Thoracic aorta (tissue), 2 donors: Measurements from ENCODE around the gene B3GNT7. TPM values are rescaled to one million over a fixed set of nuclear protein-coding genes. Genes with fewer than 3 reads are reported as not detected.
A peak's percentile ranks its signal among the peaks of the same experiment; 100 is the strongest.
"Not testable (repeated sequence)": the region's sequence is repeated elsewhere in the genome, so short reads cannot be mapped to it uniquely, and the experiment has no call there.

Experiments used
- ATAC-seq: fragments of 150-250 bp; one replicate; pipeline ENCODE4 v1.8.0; 2017; ENCODE audit warnings: low read depth; ENCODE audit not compliant: insufficient number of reproducible peaks, low FRiP score
- DNase-seq: peaks from one replicate; pipeline ENCODE4 v3.0.0-alpha.2; 2020; ENCODE audit warnings: low spot score
- H3K27ac ChIP-seq, 2 donors: fragments of 200-600 bp; sonication (generic); 1 replicate in 1 of 2; 2 replicates in 1 of 2; pipeline ENCODE4 v1.5.1; 2016; ENCODE audit warnings: mild to moderate bottlenecking in 2 of 2, moderate library complexity in 2 of 2
- H3K27me3 ChIP-seq: fragments of 200-600 bp; sonication (generic); replicated peaks from 2 replicates; pipeline ENCODE4 v1.6.0; 2016; ENCODE audit warnings: mild to moderate bottlenecking; ENCODE audit not compliant: insufficient read depth
- H3K36me3 ChIP-seq: fragments of 200-600 bp; sonication (generic); one replicate; pipeline ENCODE4 v1.5.1; 2016
- H3K4me1 ChIP-seq, 2 donors: fragments of 200-600 bp; sonication (generic); 1 replicate in 1 of 2; 2 replicates in 1 of 2; pipeline versions ENCODE4 v1.5.1 to v1.6.0; 2016; ENCODE audit warnings: low read depth in 2 of 2, mild to moderate bottlenecking in 1 of 2; ENCODE audit not compliant: control insufficient read depth in 1 of 2
- H3K4me3 ChIP-seq: fragments of 200-600 bp; sonication (generic); 2 replicates; pipeline ENCODE4 v1.5.1; 2016; ENCODE audit warnings: mild to moderate bottlenecking
- H3K9me3 ChIP-seq: fragments of 200-600 bp; sonication (generic); 2 replicates; pipeline ENCODE4 v1.5.1; 2016
- CTCF ChIP-seq: fragments of 200-600 bp; sonication (generic); IDR thresholded peaks from one replicate; pipeline ENCODE4 v1.5.1; 2019; ENCODE audit warnings: antibody characterized with exemption
- total RNA-seq, 2 donors: library from RNA; depleted of rRNA; stranded (reverse); fragments of >200 nt; gene quantifications; one replicate each; pipeline versions ENCODE4 v1.1.0 to v1.2.3, GENCODE V29; 2016

Gene B3GNT7
- total RNA-seq, 2 donors from 2014 or later, result 11.4 to 17.5 TPM

- H3K4me1 ChIP-seq, result peaks cover 29 to 89% of the 10 kb centered on the region in 2 donors
- peak overlapping the region; percentile 89 to 97 for H3K27ac ChIP-seq
- H3K9me3 ChIP-seq, result no peaks in the 10 kb centered on the region
- TF ChIP-seq CTCF, result no peak
- H3K4me3 ChIP-seq, result peak overlapping the region; percentile 40
- no peak for ATAC-seq
- no peaks in the 10 kb centered on the region for H3K27me3 ChIP-seq
- H3K36me3 ChIP-seq, result peaks cover 10% of the 10 kb centered on the region
- DNase-seq, result no peak
Observed at GRCh38 chr2:231399853-231400680, 4.6 kb downstream of the B3GNT7 start.

DNA sequence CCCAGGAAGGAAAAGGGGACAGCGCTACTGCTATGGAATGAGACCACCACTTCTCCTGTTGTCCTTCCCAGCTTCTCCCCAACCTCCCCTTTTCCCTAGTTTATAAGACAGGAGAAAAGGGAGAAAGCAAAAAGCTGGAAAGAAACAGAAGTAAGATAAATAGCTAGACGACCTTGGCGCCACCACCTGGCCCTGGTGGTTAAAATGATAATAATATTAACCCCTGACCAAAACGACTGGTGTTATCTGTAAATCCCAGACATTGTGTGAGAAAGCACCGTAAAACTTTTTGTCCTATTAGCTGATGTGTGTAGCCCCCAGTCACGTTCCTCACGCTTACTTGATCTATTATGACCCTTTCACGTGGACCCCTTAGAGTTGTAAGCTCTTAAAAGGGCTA lies 5.2 kb downstream of the B3GNT7 start:
- H3K27me3 ChIP-seq, H3K36me3 ChIP-seq, H3K9me3 ChIP-seq, DNase-seq, ATAC-seq: not testable (repeated sequence)
- peak overlapping the region; percentile 40 for H3K4me3 ChIP-seq
- H3K27ac ChIP-seq, result peak overlapping the region; percentile 89 to 97
- peaks cover 27 to 91% of the 10 kb centered on the region in 2 donors for H3K4me1 ChIP-seq

- ATAC-seq, DNase-seq: not testable (repeated sequence)
- peak overlapping the region; percentile 89 to 97 for H3K27ac ChIP-seq
Observed at GRCh38 chr2:231401101-231401500, 5.6 kb downstream of the B3GNT7 start.

GRCh38 chr2:231403421-231404182 lies 8.1 kb downstream of the B3GNT7 start:
- not testable (repeated sequence) for H3K27me3 ChIP-seq, H3K36me3 ChIP-seq, ATAC-seq, H3K9me3 ChIP-seq, DNase-seq, H3K4me3 ChIP-seq
- Histone ChIP-seq H3K27ac (peak overlapping the region; percentile 40 to 97), H3K4me1 (peaks cover 35 to 97% of the 10 kb centered on the region in 2 donors)

More at GRCh38 chr2:231401101-231401500, 5.6 kb downstream of the B3GNT7 start:
- H3K9me3 ChIP-seq, H3K36me3 ChIP-seq, H3K4me3 ChIP-seq, H3K27me3 ChIP-seq: not testable (repeated sequence)
- peaks cover 31 to 96% of the 10 kb centered on the region in 2 donors for H3K4me1 ChIP-seq

DNA sequence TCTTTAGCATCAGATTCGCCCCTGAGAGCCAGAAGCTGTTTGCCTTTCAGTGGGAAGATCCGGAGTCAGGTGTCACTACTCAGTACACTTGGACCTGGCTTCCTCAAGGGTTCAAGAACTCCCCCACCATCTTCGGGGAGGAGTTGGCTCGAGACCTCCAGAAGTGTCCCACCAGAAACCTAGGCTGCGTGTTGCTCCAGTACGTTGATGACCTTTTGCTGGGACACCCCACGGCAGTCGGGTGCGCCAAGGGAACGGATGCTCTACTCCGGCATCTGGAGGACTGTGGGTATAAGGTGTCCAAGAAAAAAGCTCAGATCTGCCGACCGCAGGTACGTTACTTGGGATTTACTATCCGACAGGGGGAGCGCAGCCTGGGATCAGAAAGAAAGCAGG lies 8.7 kb downstream of the B3GNT7 start:
- H3K4me1 ChIP-seq, result peaks cover 30 to 91% of the 10 kb centered on the region in 2 donors
- H3K9me3 ChIP-seq, H3K4me3 ChIP-seq, H3K36me3 ChIP-seq, ATAC-seq, DNase-seq, H3K27me3 ChIP-seq: not testable (repeated sequence)
- H3K27ac ChIP-seq, result peak overlapping the region; percentile 40 to 97

- H3K4me1 ChIP-seq, result peaks cover 14 to 75% of the 10 kb centered on the region in 2 donors
- not testable (repeated sequence) for H3K27me3 ChIP-seq, DNase-seq, H3K9me3 ChIP-seq, H3K36me3 ChIP-seq, ATAC-seq
- TF ChIP-seq CTCF, result peak; percentile 50
- H3K4me3 ChIP-seq, result peak overlapping the region; percentile 15
- H3K27ac ChIP-seq, result peak overlapping the region; percentile 56 to 97
Observed at GRCh38 chr2:231405601-231406367, 10.3 kb downstream of the B3GNT7 start.

- not testable (repeated sequence) for H3K27me3 ChIP-seq, H3K36me3 ChIP-seq, H3K4me3 ChIP-seq, DNase-seq, ATAC-seq, H3K9me3 ChIP-seq
- peaks cover 14 to 59% of the 10 kb centered on the region in 2 donors for H3K4me1 ChIP-seq
- peak overlapping the region; percentile 56 to 77 for H3K27ac ChIP-seq
Observed at GRCh38 chr2:231407686-231408085, 12.2 kb downstream of the B3GNT7 start.

GRCh38 chr2:231408304-231408703 lies 12.8 kb downstream of the B3GNT7 start:
- H3K4me3 ChIP-seq, H3K9me3 ChIP-seq, DNase-seq, ATAC-seq, H3K36me3 ChIP-seq, H3K27me3 ChIP-seq: not testable (repeated sequence)
- Histone ChIP-seq H3K4me1 (peaks cover 14 to 54% of the 10 kb centered on the region in 2 donors), H3K27ac (peak overlapping the region in 1 of 2 donors; percentile 41)
